ENCODE data around the gene SLC6A8. TPM values are rescaled to one million over a fixed set of nuclear protein-coding genes. Genes with fewer than 3 reads are reported as not detected.
A peak's percentile ranks its signal among the peaks of the same experiment; 100 is the strongest.

Gene SLC6A8
- total and polyA plus RNA-seq, 3 experiments from 2014 or later: 0.12 to 1.2 (median 1.0) TPM

- H3K27ac ChIP-seq (ENCODE audit: low read depth, low read length): peak within 1 kb of the TSS; percentile 70
- H3K36me3 ChIP-seq (ENCODE audit: insufficient read depth, low read length): peaks cover 13% of the 10 kb centered on the region
- H3K27me3 Mint-ChIP-seq: peaks cover 0 to 1% of the 10 kb centered on the region in 2 donors
- peak within 1 kb of the TSS; percentile 44 for H3K4me3 ChIP-seq (ENCODE audit: low read length)
- peaks cover 17% of the 10 kb centered on the region for H3K4me1 ChIP-seq (ENCODE audit: insufficient read depth, low read length)
- H3K4me1 Mint-ChIP-seq: peaks cover 26 to 51% (median 35%) of the 10 kb centered on the region in 3 donors
- peak within 1 kb of the TSS; percentile 71 to 92 (median 84) for H3K27ac Mint-ChIP-seq
- no peaks in the 10 kb centered on the region for H3K27me3 ChIP-seq (ENCODE audit: insufficient read depth, low read length, poor library complexity, severe bottlenecking)
- peak within 1 kb of the TSS; percentile 85 to 94 (median 86) for H3K4me3 Mint-ChIP-seq
- POLR2A ChIA-PET: interaction anchor here (0.5 kb wide), 1 partner anchor 8 kb away, joined by 4 read pairs; no protein-coding TSS in a partner anchor
- H3K9me3 Mint-ChIP-seq: no peaks in the 10 kb centered on the region
- CTCF ChIA-PET: no interaction called here
- H3K9me3 ChIP-seq (ENCODE audit: low read length): no peaks in the 10 kb centered on the region
- DNase-seq: peak; percentile 81 to 91 (median 89)
- H3K36me3 Mint-ChIP-seq: peaks cover 2 to 22% (median 4%) of the 10 kb centered on the region in 3 donors
Measured at GRCh38 chrX:153724252-153725038, 36.7 kb downstream of the SLC6A8 start, which contains the start of the genes ABCD1 and BCAP31. TSS of gene ABCD1 (plus strand) at chrX:153724856. CDS start at chrX:153725267, 411 bp downstream. TSS of gene BCAP31 (minus strand) at chrX:153724387. CDS start at chrX:153723244, 1,143 bp downstream.

GRCh38 chrX:153725039-153725831 lies 37.5 kb downstream of the SLC6A8 start:
- Histone ChIP-seq H3K4me3 (ENCODE audit: low read length) (no peak overlapping the region), H3K4me1 (ENCODE audit: insufficient read depth, low read length) (peaks cover 17% of the 10 kb centered on the region), H3K27me3 (ENCODE audit: insufficient read depth, low read length, poor library complexity, severe bottlenecking) (no peaks in the 10 kb centered on the region), H3K27ac (ENCODE audit: low read depth, low read length) (peak overlapping the region; percentile 61), H3K36me3 (ENCODE audit: insufficient read depth, low read length) (peaks cover 6% of the 10 kb centered on the region), H3K9me3 (ENCODE audit: low read length) (no peaks in the 10 kb centered on the region)
- H3K4me1 Mint-ChIP-seq: peaks cover 24 to 45% (median 30%) of the 10 kb centered on the region in 3 donors
- H3K27me3 Mint-ChIP-seq: peaks cover 0 to 1% of the 10 kb centered on the region in 2 donors
- H3K27ac Mint-ChIP-seq: peak overlapping the region in 5 of 8 donors; percentile 17 to 90 (median 63)
- peak overlapping the region; percentile 38 to 89 (median 64) for H3K4me3 Mint-ChIP-seq
- H3K9me3 Mint-ChIP-seq: no peaks in the 10 kb centered on the region
- peak in 2 of 5 donors; percentile 33 to 51 for DNase-seq
- peaks cover 0 to 17% (median 2%) of the 10 kb centered on the region in 3 donors for H3K36me3 Mint-ChIP-seq
- ChIA-PET CTCF (no interaction called here), POLR2A (no interaction called here)

GRCh38 chrX:153725832-153726285 lies 38.1 kb downstream of the SLC6A8 start:
- no peak for DNase-seq
- Mint-ChIP-seq H3K36me3 (peaks cover 0 to 14% (median 2%) of the 10 kb centered on the region in 3 donors), H3K4me1 (peaks cover 26 to 45% (median 30%) of the 10 kb centered on the region in 3 donors), H3K27ac (peak overlapping the region in 6 of 8 donors; percentile 17 to 90 (median 58)), H3K27me3 (peaks cover 0 to 1% of the 10 kb centered on the region in 2 donors), H3K4me3 (peak overlapping the region; percentile 14 to 89 (median 50)), H3K9me3 (no peaks in the 10 kb centered on the region)
- Histone ChIP-seq H3K27ac (ENCODE audit: low read depth, low read length) (peak overlapping the region; percentile 61), H3K9me3 (ENCODE audit: low read length) (no peaks in the 10 kb centered on the region), H3K4me1 (ENCODE audit: insufficient read depth, low read length) (peaks cover 17% of the 10 kb centered on the region), H3K27me3 (ENCODE audit: insufficient read depth, low read length, poor library complexity, severe bottlenecking) (no peaks in the 10 kb centered on the region), H3K4me3 (ENCODE audit: low read length) (no peak overlapping the region), H3K36me3 (ENCODE audit: insufficient read depth, low read length) (peaks cover 1% of the 10 kb centered on the region)
- ChIA-PET CTCF (interaction anchor here (1.1 kb wide), 1 partner anchor 9 kb away, joined by 3 read pairs; no protein-coding TSS in a partner anchor), POLR2A (interaction anchor here (0.7 kb wide), 1 partner anchor 224 kb away, joined by 3 read pairs; no protein-coding TSS in a partner anchor)

- peaks cover 0 to 17% (median 4%) of the 10 kb centered on the region in 3 donors for H3K36me3 Mint-ChIP-seq
- Histone ChIP-seq H3K9me3 (ENCODE audit: low read length) (no peaks in the 10 kb centered on the region), H3K27me3 (ENCODE audit: insufficient read depth, low read length, poor library complexity, severe bottlenecking) (no peaks in the 10 kb centered on the region), H3K36me3 (ENCODE audit: insufficient read depth, low read length) (no peaks in the 10 kb centered on the region), H3K4me3 (ENCODE audit: low read length) (no peak overlapping the region), H3K27ac (ENCODE audit: low read depth, low read length) (peak overlapping the region; percentile 61), H3K4me1 (ENCODE audit: insufficient read depth, low read length) (peaks cover 17% of the 10 kb centered on the region)
- peak overlapping the region; percentile 60 to 85 (median 69) for H3K4me3 Mint-ChIP-seq
- ChIA-PET CTCF (interaction anchor here (1.1 to 1.3 kb wide), 3 partner anchors 9 to 221 kb away, joined by 3 to 4 read pairs (median 3); no protein-coding TSS in a partner anchor), POLR2A (interaction anchor here (0.7 kb wide), 1 partner anchor 224 kb away, joined by 3 read pairs; no protein-coding TSS in a partner anchor)
- H3K9me3 Mint-ChIP-seq: no peaks in the 10 kb centered on the region
- peak overlapping the region; percentile 61 to 91 (median 72) for H3K27ac Mint-ChIP-seq
- peak; percentile 21 to 65 (median 49) for DNase-seq
- H3K27me3 Mint-ChIP-seq: peaks cover 0 to 1% of the 10 kb centered on the region in 2 donors
- H3K4me1 Mint-ChIP-seq: peaks cover 29 to 49% (median 34%) of the 10 kb centered on the region in 3 donors
Measured at GRCh38 chrX:153726286-153727122, 38.8 kb downstream of the SLC6A8 start.

- peak overlapping the region; percentile 60 to 85 (median 69) for H3K4me3 Mint-ChIP-seq
- peaks cover 0 to 1% of the 10 kb centered on the region in 2 donors for H3K27me3 Mint-ChIP-seq
- peaks cover 27 to 46% (median 28%) of the 10 kb centered on the region in 3 donors for H3K4me1 Mint-ChIP-seq
- no peaks in the 10 kb centered on the region for H3K36me3 ChIP-seq (ENCODE audit: insufficient read depth, low read length)
- H3K9me3 ChIP-seq (ENCODE audit: low read length): no peaks in the 10 kb centered on the region
- no peaks in the 10 kb centered on the region for H3K27me3 ChIP-seq (ENCODE audit: insufficient read depth, low read length, poor library complexity, severe bottlenecking)
- ChIA-PET CTCF (interaction anchor here (0.6 to 1.5 kb wide), 5 partner anchors 8 to 283 kb away, joined by 3 to 4 read pairs (median 3); no protein-coding TSS in a partner anchor), POLR2A (no interaction called here)
- peak overlapping the region; percentile 50 to 96 (median 80) for H3K27ac Mint-ChIP-seq
- peak overlapping the region; percentile 61 for H3K27ac ChIP-seq (ENCODE audit: low read depth, low read length)
- H3K36me3 Mint-ChIP-seq: peaks cover 0 to 15% (median 2%) of the 10 kb centered on the region in 3 donors
- peaks cover 17% of the 10 kb centered on the region for H3K4me1 ChIP-seq (ENCODE audit: insufficient read depth, low read length)
- no peak overlapping the region for H3K4me3 ChIP-seq (ENCODE audit: low read length)
- no peaks in the 10 kb centered on the region for H3K9me3 Mint-ChIP-seq
- no peak for DNase-seq
Measured at GRCh38 chrX:153727123-153727931, 39.6 kb downstream of the SLC6A8 start.

GRCh38 chrX:153728095-153728494 lies 40.4 kb downstream of the SLC6A8 start:
- Histone ChIP-seq H3K4me3 (ENCODE audit: low read length) (no peak overlapping the region), H3K27me3 (ENCODE audit: insufficient read depth, low read length, poor library complexity, severe bottlenecking) (no peaks in the 10 kb centered on the region), H3K27ac (ENCODE audit: low read depth, low read length) (no peak overlapping the region), H3K36me3 (ENCODE audit: insufficient read depth, low read length) (no peaks in the 10 kb centered on the region), H3K9me3 (ENCODE audit: low read length) (no peaks in the 10 kb centered on the region), H3K4me1 (ENCODE audit: insufficient read depth, low read length) (peaks cover 13% of the 10 kb centered on the region)
- Mint-ChIP-seq H3K9me3 (no peaks in the 10 kb centered on the region), H3K27ac (peak overlapping the region in 4 of 8 donors; percentile 19 to 91 (median 74)), H3K27me3 (peaks cover 0 to 1% of the 10 kb centered on the region in 2 donors), H3K4me1 (peaks cover 21 to 39% (median 22%) of the 10 kb centered on the region in 3 donors), H3K4me3 (peak overlapping the region in 2 of 7 donors; percentile 20 to 71), H3K36me3 (peaks cover 0 to 12% (median 2%) of the 10 kb centered on the region in 3 donors)
- DNase-seq: no peak
- CTCF ChIA-PET: interaction anchor here (0.6 to 1.5 kb wide), 3 partner anchors 199 to 282 kb away, joined by 3 to 4 read pairs (median 3); no protein-coding TSS in a partner anchor
- POLR2A ChIA-PET: no interaction called here

Measured in CD8-positive, alpha-beta memory T cell (primary cell).